DOHH2 (cell line): Measurements from ENCODE around the gene SLX4.

Source experiments
- H3F3A ChIP-seq: fragments of 200-600 bp; sonication (generic), shearing (Covaris generic); 2 replicates; pipeline ENCODE4 v1.6.0; 2016; ENCODE audit warnings: antibody characterized with exemption, mild to moderate bottlenecking; ENCODE audit not compliant: control insufficient read depth, insufficient read depth
- H3K27ac ChIP-seq: fragments of 200-600 bp; sonication (generic); 2 replicates; pipeline ENCODE4 v1.5.1; 2014; ENCODE audit warnings: low read depth, mild to moderate bottlenecking, low read length, moderate library complexity
- H3K27me3 ChIP-seq: fragments of 200-600 bp; sonication (generic); 2 replicates; pipeline ENCODE4 v1.6.1; 2014; ENCODE audit warnings: mild to moderate bottlenecking, low read length, mixed read lengths; ENCODE audit not compliant: control insufficient read depth
- H3K36me3 ChIP-seq: fragments of 200-600 bp; sonication (generic); 2 replicates; pipeline ENCODE4 v1.6.1; 2014; ENCODE audit warnings: mild to moderate bottlenecking, low read length, moderate library complexity, mixed read lengths; ENCODE audit not compliant: control insufficient read depth
- H3K4me1 ChIP-seq: fragments of 200-600 bp; sonication (generic); 2 replicates; pipeline ENCODE4 v1.6.1; 2014; ENCODE audit warnings: mild to moderate bottlenecking, low read length, mixed read lengths; ENCODE audit not compliant: control insufficient read depth
- H3K4me2 ChIP-seq: fragments of 200-600 bp; sonication (generic); 2 replicates; pipeline ENCODE4 v1.6.0; 2014; ENCODE audit warnings: mild to moderate bottlenecking, low read length, moderate library complexity
- H3K4me3 ChIP-seq: fragments of 200-600 bp; sonication (generic); 2 replicates; pipeline ENCODE4 v1.5.1; 2014; ENCODE audit warnings: mild to moderate bottlenecking, low read length, mixed read lengths
- H3K79me2 ChIP-seq: fragments of 200-600 bp; sonication (generic); 2 replicates; pipeline ENCODE4 v1.6.1; 2014; ENCODE audit warnings: mild to moderate bottlenecking, low read length, mixed read lengths; ENCODE audit not compliant: control insufficient read depth
- H3K9me2 ChIP-seq: fragments of 200-600 bp; sonication (generic); replicated peaks from 2 replicates; pipeline ENCODE4 v1.6.1; 2014; ENCODE audit warnings: mild to moderate bottlenecking, low read length, mixed read lengths; ENCODE audit not compliant: control insufficient read depth
- H3K9me3 ChIP-seq: fragments of 200-600 bp; sonication (generic); 2 replicates; pipeline ENCODE4 v1.6.1; 2014; ENCODE audit warnings: antibody characterized with exemption, low read length, mixed read lengths; ENCODE audit not compliant: control insufficient read depth, insufficient read depth
- H4K20me1 ChIP-seq: fragments of 200-600 bp; sonication (generic); 2 replicates; pipeline ENCODE4 v1.6.0; 2014; ENCODE audit warnings: low read depth, mild to moderate bottlenecking, antibody characterized with exemption, low read length, moderate library complexity; ENCODE audit not compliant: control insufficient read depth, insufficient read depth
- CTCF ChIP-seq: fragments of 200-600 bp; sonication (generic); IDR thresholded peaks from one replicate; pipeline ENCODE4 v1.5.1; 2014; ENCODE audit warnings: antibody characterized with exemption, mild to moderate bottlenecking, low read depth, low read length; ENCODE audit not compliant: poor library complexity, severe bottlenecking
- EZH2phosphoT487 ChIP-seq: fragments of 200-600 bp; sonication (generic); IDR thresholded peaks from 2 replicates; pipeline ENCODE4 v1.6.1; 2017; ENCODE audit warnings: borderline replicate concordance, mild to moderate bottlenecking, antibody characterized with exemption, low read length, moderate library complexity, mixed read lengths

SLX4 gene

DNA sequence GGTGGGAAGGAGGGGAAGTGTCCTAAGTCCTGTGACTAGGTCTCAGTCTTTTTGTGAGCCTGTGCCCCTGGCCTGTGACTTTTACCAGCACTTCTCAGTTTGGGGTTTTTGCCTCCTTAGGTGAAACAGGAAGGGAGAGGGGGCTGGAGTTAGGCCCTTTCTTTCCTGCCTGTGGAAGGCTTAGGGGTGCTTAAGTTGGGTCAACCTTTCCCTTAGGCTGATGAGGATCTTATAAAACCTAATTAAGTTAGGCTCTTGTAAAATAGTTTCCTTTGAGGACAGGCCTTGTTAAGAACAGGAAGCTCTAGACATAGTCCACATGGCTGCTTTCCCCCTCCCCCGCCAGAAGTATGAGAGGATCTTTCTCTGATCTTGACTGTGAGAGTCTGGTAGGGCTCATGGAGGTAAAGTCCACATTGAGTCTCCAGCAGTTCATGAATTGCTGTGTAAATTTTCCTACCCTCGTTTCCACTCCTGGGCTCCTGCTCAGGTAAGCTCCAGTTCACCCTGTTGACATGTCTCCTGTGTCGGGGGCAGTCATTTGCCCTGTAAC is 26.0 kb upstream of the SLX4 start:
- Histone ChIP-seq H3K9me2 (no peaks in the 10 kb centered on the region), H3K4me3 (peak overlapping the region; percentile 58), H3K79me2 (peaks cover 87% of the 10 kb centered on the region), H3K36me3 (peaks cover 41% of the 10 kb centered on the region), H3K9me3 (no peaks in the 10 kb centered on the region), H4K20me1 (no peaks in the 10 kb centered on the region), H3K27ac (peak overlapping the region; percentile 86), H3K27me3 (no peaks in the 10 kb centered on the region), H3K4me1 (peaks cover 52% of the 10 kb centered on the region), H3K4me2 (peak overlapping the region; percentile 67), H3F3A (peaks cover 7% of the 10 kb centered on the region; the same call in 1 of the 2 replicates)
- TF ChIP-seq EZH2phosphoT487 = no peak
- TF ChIP-seq CTCF = no peak

DNA sequence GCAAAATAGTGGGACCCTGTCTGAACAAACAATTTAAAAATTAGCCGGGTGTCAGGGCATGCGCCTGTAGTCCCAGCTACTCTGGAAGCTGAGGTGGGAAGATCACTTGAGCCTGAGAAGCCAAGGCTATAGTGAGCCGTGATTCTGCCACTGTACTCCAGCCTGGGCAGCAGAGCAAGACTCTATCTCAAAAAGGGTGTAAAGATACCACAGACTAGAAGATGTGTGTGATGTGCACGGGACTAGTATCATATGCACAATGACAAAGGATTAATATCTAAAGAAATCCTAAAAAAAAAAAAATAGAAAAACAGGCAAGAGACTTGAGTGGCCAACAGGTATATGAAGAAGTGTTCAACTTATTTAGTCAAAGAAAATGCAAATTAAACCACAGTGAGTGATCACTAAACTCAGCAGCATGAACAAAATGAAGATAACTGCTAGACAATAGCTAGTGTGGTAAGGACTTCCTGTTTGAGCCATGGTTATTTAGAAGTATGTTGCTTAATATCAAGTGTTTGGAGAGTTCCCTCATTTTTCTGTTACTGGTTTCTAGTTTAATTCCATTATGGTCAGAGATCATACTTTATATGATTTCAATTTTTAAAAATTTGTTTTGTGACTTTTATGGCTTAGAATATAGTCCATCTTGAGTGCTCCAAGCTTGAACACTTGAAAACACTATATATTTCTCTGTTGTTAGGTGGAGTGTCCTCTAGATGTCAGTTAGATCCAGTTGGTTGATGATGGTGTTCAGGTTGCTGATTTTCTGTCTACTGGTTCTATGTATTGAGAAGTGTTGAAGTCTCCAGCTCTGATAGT is 14.7 kb upstream of the SLX4 start:
- peak overlapping the region; percentile 99 for H3K27ac ChIP-seq

DNA sequence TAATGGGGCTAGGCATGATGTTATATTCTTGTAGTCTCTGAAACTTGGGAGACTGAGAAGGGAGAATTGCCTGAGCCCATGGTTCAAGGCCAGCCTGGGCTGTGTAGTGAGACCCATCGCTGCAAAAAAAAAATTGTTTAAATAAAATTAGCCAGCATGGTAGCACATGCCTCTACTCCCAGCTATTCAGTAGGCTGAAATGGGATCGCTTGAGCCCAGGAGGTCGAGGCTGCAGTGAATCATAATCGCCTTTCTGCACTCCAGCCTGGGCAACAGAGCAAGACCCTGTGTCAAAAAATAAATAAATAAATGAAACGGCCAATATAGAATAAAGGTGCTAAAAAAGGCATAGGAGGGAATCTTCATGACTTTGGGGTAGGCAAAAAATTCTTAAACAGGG is 13.9 kb upstream of the SLX4 start:
- Histone ChIP-seq H3K27me3 (no peaks in the 10 kb centered on the region), H3K9me3 (no peaks in the 10 kb centered on the region), H3K9me2 (no peaks in the 10 kb centered on the region), H3K4me1 (peaks cover 96% of the 10 kb centered on the region), H3K27ac (peak overlapping the region; percentile 99), H3K36me3 (peaks cover 24% of the 10 kb centered on the region), H3F3A (peaks cover 67% of the 10 kb centered on the region), H4K20me1 (no peaks in the 10 kb centered on the region), H3K4me2 (peak overlapping the region; percentile 93), H3K79me2 (peaks cover 80% of the 10 kb centered on the region), H3K4me3 (peak overlapping the region; percentile 77)
- TF ChIP-seq CTCF = no peak
- TF ChIP-seq EZH2phosphoT487 = no peak

More for the DNA sequence above, 14.7 kb upstream of the SLX4 start:
- H3K36me3 ChIP-seq = peaks cover 21% of the 10 kb centered on the region
- H3K4me2 ChIP-seq = peak overlapping the region; percentile 93
- peaks cover 80% of the 10 kb centered on the region for H3K79me2 ChIP-seq
- no peaks in the 10 kb centered on the region for H3K27me3 ChIP-seq
- peak overlapping the region; percentile 77 for H3K4me3 ChIP-seq
- peaks cover 93% of the 10 kb centered on the region for H3K4me1 ChIP-seq
- H3K9me3 ChIP-seq = no peaks in the 10 kb centered on the region
- TF ChIP-seq CTCF (peak; percentile 29), EZH2phosphoT487 (no peak)
- peaks cover 61% of the 10 kb centered on the region for H3F3A ChIP-seq
- H3K9me2 ChIP-seq = no peaks in the 10 kb centered on the region
- no peaks in the 10 kb centered on the region for H4K20me1 ChIP-seq
